H9 (cell line): Measurements from ENCODE around the gene PTN. TPM values are rescaled to one million over a fixed set of nuclear protein-coding genes. Genes with fewer than 3 reads are reported as not detected.

ENCODE experiments used
- DNase-seq: peaks from one replicate; pipeline ENCODE4 v3.0.0-alpha.2; 2017
- H2AFZ ChIP-seq: one replicate; pipeline ENCODE4 v1.6.1; 2013; ENCODE audit warnings: mild to moderate bottlenecking, low read length, control low read depth, moderate library complexity
- H2AK5ac ChIP-seq: 2 replicates; pipeline ENCODE4 v1.6.1; 2013; ENCODE audit warnings: low read length, control low read depth, mixed read lengths; ENCODE audit not compliant: insufficient read length
- H2BK120ac ChIP-seq: one replicate; pipeline ENCODE4 v1.6.1; 2013; ENCODE audit warnings: low read depth, mild to moderate bottlenecking, low read length, control low read depth, inconsistent platforms; ENCODE audit not compliant: poor library complexity, severe bottlenecking
- H2BK12ac ChIP-seq: 2 replicates; pipeline ENCODE4 v1.6.1; 2013; ENCODE audit warnings: low read length, control low read depth, mixed read lengths, low read depth; ENCODE audit not compliant: insufficient read length
- H2BK15ac ChIP-seq: 2 replicates; pipeline ENCODE4 v1.6.1; 2013; ENCODE audit warnings: low read depth, low read length, control low read depth
- H2BK20ac ChIP-seq: one replicate; pipeline ENCODE4 v1.6.1; 2013; ENCODE audit warnings: low read depth, mild to moderate bottlenecking, low read length, control low read depth, inconsistent platforms; ENCODE audit not compliant: poor library complexity, severe bottlenecking
- H2BK5ac ChIP-seq: 2 replicates; pipeline ENCODE4 v1.6.1; 2013; ENCODE audit warnings: low read length, control low read depth, mixed read lengths; ENCODE audit not compliant: insufficient read length
- H3K14ac ChIP-seq: 2 replicates; pipeline ENCODE4 v1.6.1; 2013; ENCODE audit warnings: low read length, control low read depth; ENCODE audit not compliant: insufficient read depth
- H3K18ac ChIP-seq: 2 replicates; pipeline ENCODE4 v1.6.1; 2013; ENCODE audit warnings: low read depth, mild to moderate bottlenecking, mixed read lengths, low read length, control low read depth; ENCODE audit not compliant: insufficient read length
- H3K23ac ChIP-seq: 2 replicates; pipeline ENCODE4 v1.6.1; 2013; ENCODE audit warnings: low read length, control low read depth, mixed read lengths, low read depth; ENCODE audit not compliant: insufficient read length
- H3K23me2 ChIP-seq: 2 replicates; pipeline ENCODE4 v1.6.1; 2013; ENCODE audit warnings: low read depth, mild to moderate bottlenecking, mixed read lengths, low read length, control low read depth; ENCODE audit not compliant: insufficient read length, poor library complexity, severe bottlenecking
- H3K27ac ChIP-seq: 2 replicates; pipeline ENCODE4 v1.5.1; 2013; ENCODE audit warnings: low read length, control low read depth, mixed read lengths, low read depth; ENCODE audit not compliant: insufficient read length
- H3K27me3 ChIP-seq: 2 replicates; pipeline ENCODE4 v1.6.1; 2013; ENCODE audit warnings: low read length, control low read depth, inconsistent platforms; ENCODE audit not compliant: insufficient read depth
- H3K4ac ChIP-seq: 2 replicates; pipeline ENCODE4 v1.6.1; 2013; ENCODE audit warnings: low read depth, mild to moderate bottlenecking, control low read depth, inconsistent platforms, low read length, moderate library complexity
- H3K4me1 ChIP-seq: 2 replicates; pipeline ENCODE4 v1.6.1; 2013; ENCODE audit warnings: low read length, control low read depth, inconsistent platforms; ENCODE audit not compliant: insufficient read depth
- H3K4me2 ChIP-seq: 2 replicates; pipeline ENCODE4 v1.6.1; 2013; ENCODE audit warnings: low read length, control low read depth, mixed read lengths; ENCODE audit not compliant: insufficient read length, insufficient read depth
- H3K56ac ChIP-seq: 2 replicates; pipeline ENCODE4 v1.6.1; 2013; ENCODE audit warnings: low read depth, mild to moderate bottlenecking, mixed read lengths, low read length, control low read depth; ENCODE audit not compliant: insufficient read length
- H3K79me1 ChIP-seq: 2 replicates; pipeline ENCODE4 v1.6.1; 2013; ENCODE audit warnings: low read depth, mild to moderate bottlenecking, moderate library complexity, low read length, control low read depth, inconsistent platforms; ENCODE audit not compliant: insufficient read depth, poor library complexity, severe bottlenecking
- H3K79me2 ChIP-seq: 2 replicates; pipeline ENCODE4 v1.6.1; 2013; ENCODE audit warnings: low read length, control low read depth, inconsistent platforms; ENCODE audit not compliant: insufficient read depth
- H3K9ac ChIP-seq: 2 replicates; pipeline ENCODE4 v1.6.1; 2013; ENCODE audit warnings: low read length, control low read depth, mixed read lengths; ENCODE audit not compliant: insufficient read length; ENCODE audit errors: extremely low read depth
- H3K9me3 ChIP-seq: one replicate; pipeline ENCODE4 v1.6.1; 2013; ENCODE audit warnings: low read depth, low read length, inconsistent platforms; ENCODE audit not compliant: control insufficient read depth
- H3T11ph ChIP-seq: one replicate; pipeline ENCODE4 v1.6.1; 2013; ENCODE audit warnings: mild to moderate bottlenecking, low read length, control low read depth, inconsistent platforms
- H4K20me1 ChIP-seq: one replicate; pipeline ENCODE4 v1.6.1; 2013; ENCODE audit not compliant: control insufficient read depth, insufficient read length, insufficient read depth
- H4K5ac ChIP-seq: 2 replicates; pipeline ENCODE4 v1.6.1; 2013; ENCODE audit warnings: low read depth, mild to moderate bottlenecking, mixed read lengths, low read length, control low read depth; ENCODE audit not compliant: insufficient read length
- H4K8ac ChIP-seq: replicated peaks from 2 replicates; pipeline ENCODE4 v1.6.1; 2013; ENCODE audit warnings: low read length, control low read depth, mixed read lengths, low read depth; ENCODE audit not compliant: insufficient read length
- H4K91ac ChIP-seq: 2 replicates; pipeline ENCODE4 v1.6.1; 2013; ENCODE audit warnings: low read depth, mild to moderate bottlenecking, moderate library complexity, mixed read lengths, low read length, control low read depth; ENCODE audit not compliant: insufficient read length
- H3K27ac Mint-ChIP-seq, 3 experiments: 2 replicates in 2 of 3; 3 replicates in 1 of 3; pipeline ENCODE4 v1.8.0; 2020 to 2021; ENCODE audit warnings: mixed read lengths in 3 of 3, mild to moderate bottlenecking in 1 of 3, moderate library complexity in 1 of 3
- H3K27me3 Mint-ChIP-seq: 2 replicates; pipeline ENCODE4 v1.8.0; 2021; ENCODE audit warnings: low read depth, mild to moderate bottlenecking, moderate library complexity, mixed read lengths
- H3K36me3 Mint-ChIP-seq, 3 experiments: 2 replicates in 2 of 3; 3 replicates in 1 of 3; pipeline ENCODE4 v1.8.0; 2020 to 2021; ENCODE audit warnings: low read depth in 3 of 3, mixed read lengths in 3 of 3; ENCODE audit not compliant: insufficient read depth in 1 of 3
- H3K4me1 Mint-ChIP-seq, 2 experiments: 2 replicates each; pipeline ENCODE4 v1.8.0; 2020; ENCODE audit warnings: mixed read lengths in 2 of 2
- H3K4me3 Mint-ChIP-seq, 2 experiments: 2 replicates in 1 of 2; 3 replicates in 1 of 2; pipeline ENCODE4 v1.8.0; 2020 to 2021; ENCODE audit warnings: mild to moderate bottlenecking in 2 of 2, mixed read lengths in 2 of 2, moderate library complexity in 1 of 2
- H3K9me3 Mint-ChIP-seq, 2 experiments: 2 replicates in 1 of 2; 3 replicates in 1 of 2; pipeline ENCODE4 v1.8.0; 2020; ENCODE audit warnings: mild to moderate bottlenecking in 2 of 2, mixed read lengths in 2 of 2, moderate library complexity in 1 of 2
- WGBS: extraction: QIAGEN DNeasy Blood & Tissue Kit; methylation state at CpG from one replicate; pipeline ENCODE4 v1.1.7; 2013; ENCODE audit warnings: missing lambda C conversion rate, low lambda C conversion rate, mixed read lengths; ENCODE audit not compliant: insufficient read length; ENCODE audit errors: extremely low coverage; 5-methylcytosine and 5-hydroxymethylcytosine counted together
- total RNA-seq: library from RNA; stranded (reverse); gene quantifications from 2 replicates; pipeline ENCODE4 v1.2.1, GENCODE V29; 2021
- TF ChIP-seq, protein P1 (sequence below): fragments of 200-600 bp; sonication (generic); conservative IDR thresholded peaks from 3 replicates; pipeline ENCODE4 v1.8.0; 2021; ENCODE audit warnings: antibody characterized with exemption, mild to moderate bottlenecking

Gene PTN
- total RNA-seq, 1 experiment from 2014 or later, result 16.5 TPM

DNA sequence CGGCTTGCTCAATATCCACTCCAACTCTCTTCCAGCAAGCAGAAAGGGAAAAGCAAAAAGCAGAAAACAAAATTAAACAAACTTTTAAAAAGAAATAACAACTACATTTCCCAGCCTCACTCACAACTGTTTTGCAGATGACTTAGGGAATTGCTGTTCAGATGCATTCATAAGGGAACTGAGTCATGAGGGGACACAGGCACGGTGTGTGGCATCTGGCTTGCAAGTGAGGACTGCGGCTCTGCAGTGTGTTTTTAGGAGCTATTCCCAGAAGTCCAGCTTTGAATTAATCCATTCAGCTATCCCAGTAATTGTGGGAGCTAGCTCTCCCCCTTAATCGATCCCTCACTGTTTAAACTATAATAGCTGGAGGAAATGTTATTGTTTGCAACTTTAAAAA is 30.3 kb downstream of the PTN start:
- Mint-ChIP-seq H3K36me3 (peaks cover 0 to 6% (median 0%) of the 10 kb centered on the region in 3 experiments; a peak in 2 of 7 replicates), H3K4me3 (no peak overlapping the region), H3K27me3 (no peaks in the 10 kb centered on the region), H3K9me3 (peaks cover 0 to 3% of the 10 kb centered on the region in 2 experiments; a peak in 1 of 5 replicates), H3K27ac (no peak overlapping the region), H3K4me1 (peaks cover 10 to 11% of the 10 kb centered on the region in 2 experiments)
- H3K4me2 ChIP-seq, result no peak overlapping the region
- no peaks in the 10 kb centered on the region for H3K79me2 ChIP-seq
- no peak overlapping the region for H3K56ac ChIP-seq
- TF ChIP-seq, protein P1, sequence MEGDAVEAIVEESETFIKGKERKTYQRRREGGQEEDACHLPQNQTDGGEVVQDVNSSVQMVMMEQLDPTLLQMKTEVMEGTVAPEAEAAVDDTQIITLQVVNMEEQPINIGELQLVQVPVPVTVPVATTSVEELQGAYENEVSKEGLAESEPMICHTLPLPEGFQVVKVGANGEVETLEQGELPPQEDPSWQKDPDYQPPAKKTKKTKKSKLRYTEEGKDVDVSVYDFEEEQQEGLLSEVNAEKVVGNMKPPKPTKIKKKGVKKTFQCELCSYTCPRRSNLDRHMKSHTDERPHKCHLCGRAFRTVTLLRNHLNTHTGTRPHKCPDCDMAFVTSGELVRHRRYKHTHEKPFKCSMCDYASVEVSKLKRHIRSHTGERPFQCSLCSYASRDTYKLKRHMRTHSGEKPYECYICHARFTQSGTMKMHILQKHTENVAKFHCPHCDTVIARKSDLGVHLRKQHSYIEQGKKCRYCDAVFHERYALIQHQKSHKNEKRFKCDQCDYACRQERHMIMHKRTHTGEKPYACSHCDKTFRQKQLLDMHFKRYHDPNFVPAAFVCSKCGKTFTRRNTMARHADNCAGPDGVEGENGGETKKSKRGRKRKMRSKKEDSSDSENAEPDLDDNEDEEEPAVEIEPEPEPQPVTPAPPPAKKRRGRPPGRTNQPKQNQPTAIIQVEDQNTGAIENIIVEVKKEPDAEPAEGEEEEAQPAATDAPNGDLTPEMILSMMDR, result no peak
- no peak overlapping the region for H2AK5ac ChIP-seq
- H4K8ac ChIP-seq, result no peak overlapping the region
- H3K18ac ChIP-seq, result no peak overlapping the region
- no peak overlapping the region for H3K27ac ChIP-seq
- no peak overlapping the region for H3K4ac ChIP-seq
- H3K9me3 ChIP-seq, result no peaks in the 10 kb centered on the region
- H4K5ac ChIP-seq, result no peak overlapping the region
- H3T11ph ChIP-seq, result no peak overlapping the region
- H4K91ac ChIP-seq, result no peak overlapping the region
- no peaks in the 10 kb centered on the region for H3K27me3 ChIP-seq
- no peak overlapping the region for H2BK12ac ChIP-seq
- no peaks in the 10 kb centered on the region for H3K4me1 ChIP-seq
- H2BK120ac ChIP-seq, result no peak overlapping the region
- H2BK15ac ChIP-seq, result no peak overlapping the region
- no peak overlapping the region for H3K23ac ChIP-seq
- DNase-seq, result no peak
- H3K23me2 ChIP-seq, result no peaks in the 10 kb centered on the region
- no peaks in the 10 kb centered on the region for H3K79me1 ChIP-seq
- no peak overlapping the region for H2BK5ac ChIP-seq
- no peaks in the 10 kb centered on the region for H4K20me1 ChIP-seq
- no CpG with 5 or more reads among the region's 4 CpGs for WGBS
- no peak overlapping the region for H2BK20ac ChIP-seq
- no peak overlapping the region for H2AFZ ChIP-seq
- H3K9ac ChIP-seq, result no peak overlapping the region
- no peak overlapping the region for H3K14ac ChIP-seq
